ENCODE results near the gene PYDC2.

PYDC2 gene

DNA sequence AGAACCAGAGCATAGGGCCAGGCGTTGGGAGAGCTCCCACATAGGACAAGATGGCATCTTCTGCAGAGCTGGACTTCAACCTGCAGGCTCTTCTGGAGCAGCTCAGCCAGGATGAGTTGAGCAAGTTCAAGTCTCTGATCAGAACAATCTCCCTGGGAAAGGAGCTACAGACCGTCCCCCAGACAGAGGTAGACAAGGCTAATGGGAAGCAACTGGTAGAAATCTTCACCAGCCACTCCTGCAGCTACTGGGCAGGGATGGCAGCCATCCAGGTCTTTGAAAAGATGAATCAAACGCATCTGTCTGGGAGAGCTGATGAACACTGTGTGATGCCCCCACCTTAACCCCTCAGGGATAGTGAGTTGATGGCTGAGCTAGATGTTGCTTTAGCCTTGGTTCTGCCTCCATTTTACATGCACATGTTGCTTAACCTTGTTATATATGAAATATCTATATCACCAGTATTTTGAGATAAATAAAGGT lies at the start of gene PYDC2:
PYDC2 (plus strand) TSS at position 51 of the 483 bp plus-strand sequence; CDS start at position 51, 0 bp downstream.
- DNase-seq: no peak

DNA sequence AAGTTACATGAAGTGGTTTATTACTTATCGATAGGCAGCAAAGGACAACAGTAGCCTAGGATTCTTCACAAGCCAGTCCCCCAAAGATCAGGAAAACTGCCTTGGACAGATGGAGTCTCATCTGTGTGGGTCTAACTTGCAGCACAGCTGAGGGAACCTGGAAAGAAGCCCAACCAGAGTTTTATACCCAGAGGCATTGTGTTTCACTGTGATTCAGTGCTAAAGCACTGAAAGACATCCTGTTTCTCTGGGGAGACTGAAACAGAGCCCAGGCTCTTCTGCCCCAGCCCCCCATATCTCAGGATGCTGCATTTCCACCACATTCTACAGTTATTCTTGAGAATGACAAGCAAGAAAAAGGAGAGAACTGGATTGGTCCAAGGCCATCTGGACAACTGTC lies 48.2 kb upstream of the PYDC2 start:
- no peak for DNase-seq

- no peak for DNase-seq
Measured at GRCh38 chr3:191414286-191414685, 46.7 kb upstream of the PYDC2 start.

- DNase-seq: no peak
Measured at GRCh38 chr3:191414732-191415131, 46.2 kb upstream of the PYDC2 start.

DNA sequence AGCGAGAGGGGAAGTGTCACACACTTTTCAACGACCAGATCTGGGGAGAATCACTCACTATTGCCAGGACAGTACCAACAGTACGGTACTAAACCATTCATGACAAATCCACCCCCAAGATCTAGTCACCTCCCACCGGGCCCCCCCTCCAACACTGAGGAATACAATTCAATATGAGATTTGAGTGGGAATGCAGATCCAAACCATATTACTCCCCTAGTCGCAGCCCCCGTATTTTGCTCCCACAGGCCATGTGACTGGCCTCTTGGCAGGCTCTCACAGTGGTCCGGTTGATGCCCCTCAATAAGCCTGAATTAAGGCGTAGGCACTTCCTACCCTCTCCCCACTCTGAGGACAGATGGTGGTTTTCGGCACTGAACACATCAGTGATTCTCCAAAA lies 45.4 kb upstream of the PYDC2 start:
- no peak for DNase-seq

DNA sequence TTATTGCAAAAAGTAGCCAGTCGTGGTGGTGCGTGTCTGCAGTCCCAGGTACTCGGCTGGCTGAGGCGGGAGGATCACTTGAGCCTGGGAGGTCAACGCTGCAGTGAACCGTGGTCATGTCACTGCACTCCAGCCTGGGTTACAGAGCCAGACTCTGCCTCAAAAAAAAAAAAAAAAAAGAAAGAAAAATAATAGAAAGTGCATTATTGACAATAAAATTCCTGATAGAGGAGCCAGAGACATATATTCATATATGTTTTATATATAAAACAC lies 43.6 kb upstream of the PYDC2 start:
- DNase-seq: no peak

GRCh38 chr3:191420771-191421170 lies 40.2 kb upstream of the PYDC2 start:
- DNase-seq: no peak

GRCh38 chr3:191424881-191425280 lies 36.1 kb upstream of the PYDC2 start:
- no peak for DNase-seq

GRCh38 chr3:191425322-191425734 lies 35.6 kb upstream of the PYDC2 start:
- DNase-seq: no peak

DNA sequence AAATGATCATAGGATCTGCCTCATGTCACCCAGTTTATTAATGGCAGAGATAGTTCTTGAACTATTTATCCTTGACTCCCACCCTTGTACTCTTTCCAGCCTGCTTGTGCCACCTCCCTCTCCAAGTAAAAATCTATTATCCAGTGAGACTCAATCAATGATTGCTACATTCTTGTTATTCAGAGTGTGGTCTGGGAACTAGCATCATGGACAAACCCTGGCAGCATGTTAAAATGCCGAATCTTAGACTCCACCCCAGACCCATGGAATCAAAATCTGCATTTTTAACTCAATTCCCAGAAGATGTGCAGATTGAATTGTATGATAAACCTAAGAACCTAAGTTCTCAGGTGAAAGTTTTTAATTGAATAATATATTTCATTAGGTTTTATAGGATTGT lies 34.7 kb upstream of the PYDC2 start:
- no peak for DNase-seq

DNA sequence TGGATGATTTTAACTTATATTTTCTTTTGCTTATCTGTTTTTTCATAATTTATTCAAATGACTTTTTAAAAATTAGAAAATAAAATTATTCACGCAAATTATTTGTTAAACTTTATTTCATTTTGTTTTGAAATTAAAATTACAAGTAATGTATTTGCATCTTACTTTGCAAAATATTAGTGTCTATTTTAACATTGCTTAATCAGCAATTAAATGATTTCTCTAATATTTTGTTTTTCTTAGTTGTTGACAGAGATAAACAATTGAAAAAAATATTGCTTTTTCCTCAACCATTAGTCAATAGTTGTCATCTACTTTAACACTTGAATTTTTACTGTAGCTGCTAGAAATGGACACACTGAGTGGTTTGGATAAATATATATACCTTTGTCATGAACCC lies 32.8 kb upstream of the PYDC2 start:
- DNase-seq: no peak

DNA sequence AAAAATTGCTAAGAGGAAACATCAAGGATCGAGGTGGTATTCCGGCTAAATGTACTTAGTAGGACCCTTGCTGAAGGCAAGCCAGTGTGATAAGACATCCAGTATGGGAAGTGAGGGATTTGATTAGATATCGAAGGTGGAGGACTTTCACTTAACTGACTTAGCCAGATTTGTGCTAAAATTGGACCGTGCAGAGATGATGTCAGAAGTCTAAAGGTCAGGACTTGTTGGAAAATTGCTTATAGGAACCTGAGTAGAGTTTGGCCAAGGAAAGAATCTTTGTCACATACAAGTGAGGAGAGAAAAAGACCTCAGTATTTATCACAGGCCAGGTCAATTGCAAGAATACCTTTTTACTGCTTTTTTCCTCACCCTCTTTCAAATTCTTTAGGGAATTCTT lies 30.9 kb upstream of the PYDC2 start:
- DNase-seq: no peak

- no peak for DNase-seq
Measured at GRCh38 chr3:191431160-191431822, 29.7 kb upstream of the PYDC2 start.

DNA sequence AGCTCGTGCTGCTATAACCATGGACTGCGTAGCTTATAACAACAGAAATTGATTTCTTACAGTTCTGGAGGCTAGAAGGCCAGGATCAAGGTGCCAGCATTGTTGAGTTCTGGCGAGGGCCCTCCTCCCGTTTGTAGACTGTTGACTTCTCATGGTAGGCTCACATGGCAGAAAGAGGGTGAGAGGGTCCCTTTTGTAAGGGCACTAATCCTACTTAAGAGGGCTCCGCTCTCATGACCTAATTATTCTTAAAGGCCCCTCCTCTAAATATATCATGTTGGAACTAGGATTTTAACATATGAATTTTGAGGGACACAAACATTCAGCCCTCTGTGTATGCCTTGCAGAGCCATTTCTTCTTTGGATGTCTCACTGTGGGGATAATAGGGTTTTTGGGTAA lies 28.8 kb upstream of the PYDC2 start:
- no peak for DNase-seq

GRCh38 chr3:191434024-191434423 lies 26.9 kb upstream of the PYDC2 start:
- no peak for DNase-seq

- no peak for DNase-seq
Measured at GRCh38 chr3:191435981-191436380, 25.0 kb upstream of the PYDC2 start.

DNA sequence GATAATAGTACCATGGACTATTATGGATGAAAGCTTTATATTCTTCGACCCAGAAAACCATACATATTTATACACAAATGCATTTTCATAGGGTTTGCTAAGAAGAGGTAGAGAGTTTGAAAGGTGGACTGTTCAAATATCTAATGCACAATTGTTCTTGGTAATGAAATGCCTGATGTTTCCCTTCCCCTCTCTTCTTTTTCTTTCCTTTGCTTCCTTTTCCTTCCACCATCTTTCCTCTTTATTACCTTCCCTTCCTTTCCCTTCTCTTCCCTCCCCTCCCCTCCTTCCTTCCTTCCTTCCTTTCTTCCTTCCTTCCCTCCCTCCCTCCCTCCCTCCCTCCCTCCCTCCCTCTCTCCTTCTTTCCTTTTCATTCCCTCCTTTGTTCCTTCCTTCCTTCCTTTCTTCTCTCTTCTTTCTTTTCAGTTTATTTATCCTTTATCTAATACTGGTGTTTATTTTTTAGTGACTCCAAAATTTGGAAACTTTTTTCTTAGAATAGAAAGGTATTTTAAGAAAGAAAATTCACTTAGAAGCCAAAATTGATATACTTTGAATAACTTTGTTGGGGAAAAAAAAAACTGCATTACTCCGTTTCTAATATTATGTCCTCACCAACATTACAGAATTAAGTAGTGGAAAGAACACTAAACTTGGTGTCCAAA lies 22.7 kb upstream of the PYDC2 start:
- DNase-seq: no peak

DNA sequence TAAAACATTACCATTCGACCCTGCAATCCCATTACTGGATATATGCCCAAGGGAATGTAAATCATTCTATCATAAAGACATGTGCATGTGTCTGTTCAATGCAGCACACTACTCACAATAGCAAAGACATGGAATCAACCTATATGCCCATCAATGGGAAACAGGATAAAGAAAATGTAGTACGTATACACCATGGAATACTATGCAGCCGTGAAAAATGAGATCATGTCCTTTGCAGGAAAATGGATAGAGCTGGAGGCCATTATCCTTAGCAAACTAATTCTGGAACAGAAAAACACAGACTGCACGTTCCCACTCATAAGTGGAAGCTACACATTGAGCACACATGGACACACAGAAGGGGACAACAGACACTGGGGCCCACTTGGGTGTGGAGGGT lies 20.4 kb upstream of the PYDC2 start:
- DNase-seq: no peak

GRCh38 chr3:191441687-191442086 lies 19.3 kb upstream of the PYDC2 start:
- no peak for DNase-seq

GRCh38 chr3:191444569-191444968 lies 16.4 kb upstream of the PYDC2 start:
- DNase-seq: no peak

- no peak for DNase-seq
Measured at GRCh38 chr3:191449256-191449655, 11.7 kb upstream of the PYDC2 start.

- no peak for DNase-seq
Measured at GRCh38 chr3:191455257-191455952, 5.6 kb upstream of the PYDC2 start.

DNA sequence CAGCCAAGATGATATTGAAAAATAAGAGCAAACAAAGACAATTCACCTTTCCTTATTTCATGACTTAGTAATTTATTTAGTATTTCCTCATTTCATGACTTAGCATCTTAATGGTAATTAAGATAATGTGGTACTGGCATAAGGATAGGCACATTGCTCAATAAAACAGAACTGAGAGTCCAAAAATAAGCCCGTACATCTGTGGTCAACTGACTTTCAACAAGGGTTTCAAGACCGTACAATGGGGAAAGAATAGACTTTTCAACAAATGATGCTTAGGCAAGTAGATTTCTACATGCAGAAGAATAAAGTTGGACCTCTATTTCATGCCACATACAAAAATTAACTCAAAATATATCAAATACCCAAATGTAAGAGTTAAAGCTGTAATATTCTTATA lies 603 bp upstream of the PYDC2 start:
- DNase-seq: no peak

- DNase-seq: no peak
Measured at GRCh38 chr3:191470080-191470479, 9.1 kb downstream of the PYDC2 start.

Data from stimulated activated CD4-positive, alpha-beta T cell treated with anti-CD3 and anti-CD28 coated beads, Interleukin-4, amount 100 ng/mL, for 4 hours (primary cell).